Left renal pelvis (tissue), 4 donors: ENCODE data around the gene TNXB. TPM values are rescaled to one million over a fixed set of nuclear protein-coding genes. Genes with fewer than 3 reads are reported as not detected.
"Not testable (repeated sequence)": the region's sequence is repeated elsewhere in the genome, so short reads cannot be mapped to it uniquely, and the experiment has no call there.

Experiments used
- DNase-seq, 4 donors: peaks; one replicate each; pipeline ENCODE4 v3.0.0-alpha.2; 2013; ENCODE audit warnings: low read depth in 4 of 4, low spot score in 3 of 4
- polyA plus RNA-seq, 4 donors: library from polyadenylated mRNA; unstranded; fragments of 120-200 nt; gene quantifications; one replicate each; pipeline ENCODE4 v1.2.1, GENCODE V29; 2013; ENCODE audit not compliant: insufficient read length in 4 of 4

TNXB gene
- polyA plus RNA-seq, 4 donors, result 4.6 to 98.0 (median 8.3) TPM

- not testable (repeated sequence) for DNase-seq
These were observed 100.5 kb downstream of the TNXB start for GRCh38 chr6:32008616-32009015.

GRCh38 chr6:32008037-32008436 is 101.1 kb downstream of the TNXB start:
- not testable (repeated sequence) for DNase-seq

- DNase-seq, result not testable (repeated sequence)
These were observed 102.1 kb downstream of the TNXB start for GRCh38 chr6:32007086-32007485.

GRCh38 chr6:32005991-32006529 is 103.1 kb downstream of the TNXB start:
- DNase-seq, result not testable (repeated sequence)

GRCh38 chr6:32005538-32005880 is 103.6 kb downstream of the TNXB start:
- not testable (repeated sequence) for DNase-seq

GRCh38 chr6:32004864-32005537 is 104.1 kb downstream of the TNXB start:
- not testable (repeated sequence) for DNase-seq

GRCh38 chr6:32004393-32004792 is 104.7 kb downstream of the TNXB start:
- not testable (repeated sequence) for DNase-seq

GRCh38 chr6:32003301-32003700 is 105.8 kb downstream of the TNXB start:
- not testable (repeated sequence) for DNase-seq

GRCh38 chr6:32002546-32003268 is 106.4 kb downstream of the TNXB start:
- DNase-seq, result not testable (repeated sequence)

GRCh38 chr6:31996385-31996784 is 112.8 kb downstream of the TNXB start:
- not testable (repeated sequence) for DNase-seq

GRCh38 chr6:31994421-31994820 is 114.7 kb downstream of the TNXB start:
- not testable (repeated sequence) for DNase-seq

Other genes starting within 250 kb of the TNXB start
- 10 to 100 TPM; 23.9 to 77.5 (median 69.9) TPM for gene NEU1, start 246.5 kb downstream of the TNXB start, polyA plus RNA-seq
- gene SLC44A4, start 230.3 kb downstream of the TNXB start, polyA plus RNA-seq, result 10 to 100 TPM in 3 of 4 donors, 1 to 10 TPM in 1; 2.4 to 53.4 (median 41.4) TPM
- gene EHMT2, start 211.6 kb downstream of the TNXB start, polyA plus RNA-seq, result 10 to 100 TPM; 69.0 to 99.0 (median 77.6) TPM
- gene ZBTB12, start 207.3 kb downstream of the TNXB start, polyA plus RNA-seq, result 10 to 100 TPM; 17.7 to 28.9 (median 22.0) TPM
- 10 to 100 TPM in 1 of 4 donors, 1 to 10 TPM in 3; 3.1 to 12.4 (median 5.0) TPM for gene C2, start 181.6 kb downstream of the TNXB start, polyA plus RNA-seq
- 10 to 100 TPM in 1 of 4 donors, 1 to 10 TPM in 3; 4.6 to 13.0 (median 6.7) TPM for gene CFB, start 163.2 kb downstream of the TNXB start, polyA plus RNA-seq
- 10 to 100 TPM; 72.5 to 97.9 (median 84.9) TPM for gene NELFE, start 150.4 kb downstream of the TNXB start, polyA plus RNA-seq
- gene SKIC2, start 150.2 kb downstream of the TNXB start, polyA plus RNA-seq, result 10 to 100 TPM; 33.1 to 51.5 (median 39.7) TPM
- gene DXO, start 137.2 kb downstream of the TNXB start, polyA plus RNA-seq, result 10 to 100 TPM; 22.6 to 37.5 (median 30.1) TPM
- 10 to 100 TPM in 3 of 4 donors, 1 to 10 TPM in 1; 8.6 to 26.2 (median 15.2) TPM for gene C4A, start 127.3 kb downstream of the TNXB start, polyA plus RNA-seq
- 10 to 100 TPM; 10.3 to 27.3 (median 16.0) TPM for gene C4B, start 94.5 kb downstream of the TNXB start, polyA plus RNA-seq
- 1 to 10 TPM in 3 of 4 donors, under 1 TPM in 1; 0.76 to 1.4 (median 1.1) TPM for gene CYP21A2, start 70.9 kb downstream of the TNXB start, polyA plus RNA-seq
- 100 to 1,000 TPM in 1 of 4 donors, 10 to 100 TPM in 3; 82.5 to 114 (median 85.7) TPM for gene ATF6B, start 18.9 kb upstream of the TNXB start, polyA plus RNA-seq
- 1 to 10 TPM; 6.0 to 8.3 (median 6.9) TPM for gene FKBPL, start 20.9 kb upstream of the TNXB start, polyA plus RNA-seq
- 1 to 10 TPM; 2.5 to 5.4 (median 3.4) TPM for gene PRRT1, start 42.6 kb upstream of the TNXB start, polyA plus RNA-seq
- 10 to 100 TPM; 26.6 to 45.5 (median 34.9) TPM for gene PPT2, start 44.8 kb upstream of the TNXB start, polyA plus RNA-seq
- gene EGFL8, start 55.3 kb upstream of the TNXB start, polyA plus RNA-seq, result 10 to 100 TPM; 21.2 to 45.5 (median 26.6) TPM
- gene AGPAT1, start 66.7 kb upstream of the TNXB start, polyA plus RNA-seq, result 100 to 1,000 TPM in 2 of 4 donors, 10 to 100 TPM in 2; 84.4 to 105 (median 99.7) TPM
- gene RNF5, start 69.1 kb upstream of the TNXB start, polyA plus RNA-seq, result 100 to 1,000 TPM in 1 of 4 donors, 10 to 100 TPM in 3; 57.4 to 103 (median 98.1) TPM
- gene AGER, start 74.9 kb upstream of the TNXB start, polyA plus RNA-seq, result 10 to 100 TPM; 14.3 to 30.0 (median 21.3) TPM
- gene PBX2, start 80.9 kb upstream of the TNXB start, polyA plus RNA-seq, result 100 to 1,000 TPM; 135 to 202 (median 172) TPM
- 10 to 100 TPM in 1 of 4 donors, 1 to 10 TPM in 3; 8.0 to 13.3 (median 8.8) TPM for gene GPSM3, start 83.3 kb upstream of the TNXB start, polyA plus RNA-seq
- gene NOTCH4, start 114.7 kb upstream of the TNXB start, polyA plus RNA-seq, result 10 to 100 TPM; 14.3 to 19.3 (median 17.0) TPM